ENCODE measurements around the gene RCOR1.
"Not testable (repeated sequence)": the region's sequence is repeated elsewhere in the genome, so short reads cannot be mapped to it uniquely, and the experiment has no call there.

Gene RCOR1

GRCh38 chr14:102630881-102631280 is 38.4 kb downstream of the RCOR1 start:
- no peak for DNase-seq

GRCh38 chr14:102633906-102634595 is 41.6 kb downstream of the RCOR1 start:
- DNase-seq = no peak

- DNase-seq = not testable (repeated sequence)
Measured at GRCh38 chr14:102639611-102640010, 47.2 kb downstream of the RCOR1 start.

- DNase-seq = no peak
Measured at GRCh38 chr14:102644523-102644922, 52.1 kb downstream of the RCOR1 start.

GRCh38 chr14:102645746-102646440 is 53.4 kb downstream of the RCOR1 start:
- DNase-seq = no peak

GRCh38 chr14:102646615-102647014 is 54.2 kb downstream of the RCOR1 start:
- no peak for DNase-seq

- no peak for DNase-seq
Measured at GRCh38 chr14:102652194-102652593, 59.7 kb downstream of the RCOR1 start.

- no peak for DNase-seq
Measured at GRCh38 chr14:102654298-102654697, 61.8 kb downstream of the RCOR1 start.

- DNase-seq = no peak
Measured at GRCh38 chr14:102655137-102655536, 62.7 kb downstream of the RCOR1 start.

GRCh38 chr14:102659797-102660196 is 67.3 kb downstream of the RCOR1 start:
- DNase-seq = no peak

- no peak for DNase-seq
Measured at GRCh38 chr14:102661614-102662013, 69.2 kb downstream of the RCOR1 start.

GRCh38 chr14:102662636-102663430 is 70.4 kb downstream of the RCOR1 start:
- no peak for DNase-seq

- no peak for DNase-seq
Measured at GRCh38 chr14:102663440-102663839, 71.0 kb downstream of the RCOR1 start.

- no peak for DNase-seq
Measured at GRCh38 chr14:102665621-102666020, 73.2 kb downstream of the RCOR1 start.

- DNase-seq = no peak
Measured at GRCh38 chr14:102666635-102667034, 74.2 kb downstream of the RCOR1 start.

GRCh38 chr14:102667703-102668102 is 75.3 kb downstream of the RCOR1 start:
- no peak for DNase-seq

GRCh38 chr14:102668291-102668873 is 75.9 kb downstream of the RCOR1 start:
- DNase-seq = no peak

GRCh38 chr14:102671410-102671809 is 79.0 kb downstream of the RCOR1 start:
- no peak for DNase-seq

- no peak for DNase-seq
Measured at GRCh38 chr14:102672410-102672960, 80.0 kb downstream of the RCOR1 start.

GRCh38 chr14:102675396-102675795 is 82.9 kb downstream of the RCOR1 start:
- DNase-seq = no peak

GRCh38 chr14:102678394-102678793 is 85.9 kb downstream of the RCOR1 start:
- DNase-seq = no peak

GRCh38 chr14:102683399-102684297 is 91.2 kb downstream of the RCOR1 start:
- no peak for DNase-seq

Measured in RPMI8226 (cell line).